Mononuclear cell (primary cell): Measurements from ENCODE around the gene IQCH. TPM values are rescaled to one million over a fixed set of nuclear protein-coding genes. Genes with fewer than 3 reads are reported as not detected.

Source experiments
- H3K27me3 ChIP-seq: 2 replicates; pipeline ENCODE4 v1.6.0; 2011; ENCODE audit warnings: low read length, control low read depth; ENCODE audit not compliant: insufficient read depth
- H3K4me1 ChIP-seq: 2 replicates; pipeline ENCODE4 v1.5.1; 2011; ENCODE audit warnings: mild to moderate bottlenecking, low read length, control low read depth; ENCODE audit not compliant: insufficient read depth
- H3K4me3 ChIP-seq: 2 replicates; pipeline ENCODE4 v1.5.1; 2011; ENCODE audit warnings: mild to moderate bottlenecking, low read length, moderate library complexity
- H3K9me3 ChIP-seq: 2 replicates; pipeline ENCODE4 v1.5.1; 2011; ENCODE audit warnings: low read depth, mild to moderate bottlenecking, control low read depth, low read length
- total RNA-seq: library from RNA; depleted of rRNA; stranded (reverse); fragments of >200 nt; gene quantifications from one replicate; pipeline ENCODE4 v1.2.3, GENCODE V29; 2012

Gene IQCH
- total RNA-seq, 1 donor, result 0.42 TPM

DNA sequence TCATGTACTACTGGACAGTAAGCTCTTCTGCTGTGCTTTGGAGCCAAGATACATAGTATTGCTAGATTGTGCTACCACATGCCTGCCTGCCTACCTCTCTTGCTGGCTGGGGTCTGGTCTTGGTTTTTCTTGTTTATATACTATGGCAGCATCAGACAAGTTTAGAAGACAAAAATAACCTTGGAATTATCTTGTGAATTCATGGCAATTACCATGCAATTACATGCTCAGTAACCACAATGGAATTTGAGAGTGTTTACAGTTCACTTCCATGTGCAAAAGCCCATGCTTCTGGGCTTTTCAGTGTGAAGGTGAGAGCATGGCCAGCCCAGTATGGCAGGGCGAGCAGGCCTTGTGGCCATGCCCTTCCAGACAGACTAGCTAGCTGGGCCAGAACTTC is 218.4 kb downstream of the IQCH start:
- no peaks in the 10 kb centered on the region for H3K27me3 ChIP-seq
- H3K4me3 ChIP-seq, result no peak overlapping the region
- no peaks in the 10 kb centered on the region for H3K9me3 ChIP-seq
- no peaks in the 10 kb centered on the region for H3K4me1 ChIP-seq

DNA sequence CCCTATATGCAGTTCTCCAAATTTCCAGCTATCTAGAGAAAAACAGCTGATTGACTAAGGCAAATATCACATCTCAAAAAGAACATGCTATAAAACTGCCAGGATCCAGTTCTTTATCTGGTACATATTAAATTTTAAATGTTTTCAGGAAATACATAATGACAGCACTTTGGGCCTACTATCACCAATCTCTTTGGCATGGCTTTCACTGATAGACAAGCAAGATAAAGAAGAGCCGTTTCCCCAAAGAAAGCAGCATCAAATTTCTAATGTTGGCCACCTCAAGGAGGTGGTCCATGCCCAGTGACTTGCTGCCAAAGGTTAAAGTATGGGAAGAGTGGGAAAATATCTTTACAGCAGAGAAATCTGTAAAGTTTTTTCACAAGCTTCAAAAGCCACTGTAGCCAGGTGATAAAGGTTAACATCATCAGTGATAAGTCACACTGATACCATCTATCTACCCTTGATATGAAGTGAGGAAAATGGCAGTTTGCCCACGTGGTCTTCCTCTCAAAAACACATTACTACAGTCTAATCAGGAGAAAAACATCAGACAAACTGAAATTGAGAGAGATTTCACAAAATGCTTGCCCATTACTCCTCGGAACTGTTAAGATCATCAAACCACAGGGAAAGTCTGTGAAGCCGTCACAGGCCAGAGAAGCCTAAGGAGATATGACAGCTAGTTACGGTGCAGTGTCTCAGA is 220.0 kb downstream of the IQCH start:
- Histone ChIP-seq H3K27me3 (no peaks in the 10 kb centered on the region), H3K4me3 (no peak overlapping the region), H3K4me1 (no peaks in the 10 kb centered on the region), H3K9me3 (no peaks in the 10 kb centered on the region)

DNA sequence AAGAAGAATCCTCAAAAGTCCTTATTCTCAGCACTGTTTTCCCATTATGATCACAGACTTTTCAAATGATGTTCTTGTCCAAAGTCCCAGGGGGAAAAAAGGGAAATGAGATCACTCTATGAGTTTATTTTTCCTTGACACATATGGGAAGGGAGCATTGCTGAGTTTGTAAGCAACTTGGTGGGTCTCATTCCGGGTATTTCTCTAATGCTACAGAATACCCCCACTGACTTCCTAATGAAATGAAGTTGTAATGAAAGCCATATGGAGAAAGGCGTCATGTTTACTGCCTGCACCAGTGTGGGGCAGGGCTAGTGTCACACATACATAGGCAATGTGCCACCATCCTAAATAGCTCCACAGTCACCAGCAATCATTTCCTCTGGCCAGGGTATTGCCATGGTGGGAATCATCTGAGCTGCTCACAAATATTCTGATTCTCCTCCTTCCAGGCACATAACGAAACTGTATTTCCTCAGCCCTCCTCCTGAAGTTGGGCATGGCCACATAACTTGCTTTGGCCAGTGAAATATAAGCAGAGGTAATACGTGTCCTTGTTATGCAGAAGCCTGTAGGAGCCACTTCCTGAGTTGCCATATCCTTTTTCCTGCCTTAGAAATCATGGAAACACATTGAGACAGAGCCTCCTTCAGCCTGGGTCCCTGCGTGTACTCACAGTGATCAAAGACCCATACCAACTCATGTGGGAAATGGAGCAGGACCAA is 225.4 kb downstream of the IQCH start:
- Histone ChIP-seq H3K4me3 (no peak overlapping the region), H3K9me3 (no peaks in the 10 kb centered on the region), H3K4me1 (no peaks in the 10 kb centered on the region), H3K27me3 (no peaks in the 10 kb centered on the region)

DNA sequence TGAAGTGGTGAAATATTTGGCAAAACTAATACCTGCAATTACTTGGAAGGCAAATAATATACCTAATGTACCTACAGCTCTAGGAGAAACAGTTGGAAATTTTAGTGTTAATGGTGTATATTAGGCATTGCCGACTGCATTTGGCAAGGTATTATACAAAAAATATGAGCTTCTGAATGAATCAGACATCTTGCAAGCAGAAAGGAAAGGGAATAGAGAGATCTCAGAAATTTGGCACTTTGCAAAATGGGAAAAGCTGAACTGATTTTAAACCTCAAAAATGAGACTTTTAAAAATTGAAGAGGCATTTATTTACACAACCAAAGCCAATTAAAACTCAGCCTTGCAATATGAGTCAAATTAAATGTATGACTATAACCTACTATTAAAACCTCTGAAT is 226.2 kb downstream of the IQCH start:
- Histone ChIP-seq H3K4me3 (no peak overlapping the region), H3K9me3 (no peaks in the 10 kb centered on the region), H3K27me3 (no peaks in the 10 kb centered on the region), H3K4me1 (no peaks in the 10 kb centered on the region)

DNA sequence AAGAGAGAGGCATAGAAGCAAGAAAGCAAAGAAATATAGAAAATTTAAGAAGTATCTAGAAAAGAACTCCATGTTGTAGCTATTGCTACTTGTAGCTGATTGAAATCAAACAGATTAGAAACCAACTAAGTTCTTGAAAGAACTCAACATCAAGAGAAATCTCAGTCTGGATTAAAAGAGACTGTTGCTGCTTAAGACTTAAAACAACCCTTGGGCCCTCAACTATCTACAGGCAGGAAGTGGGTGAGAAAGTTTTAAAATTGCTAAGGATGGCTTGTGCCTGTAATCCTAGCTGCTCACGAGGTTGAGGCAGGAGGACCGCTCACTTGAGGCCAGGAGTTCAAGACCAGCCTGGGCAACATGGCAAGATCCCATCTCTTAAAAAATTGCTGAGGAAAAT is 227.1 kb downstream of the IQCH start:
- no peaks in the 10 kb centered on the region for H3K9me3 ChIP-seq
- H3K4me1 ChIP-seq, result no peaks in the 10 kb centered on the region
- H3K27me3 ChIP-seq, result no peaks in the 10 kb centered on the region
- H3K4me3 ChIP-seq, result no peak overlapping the region

DNA sequence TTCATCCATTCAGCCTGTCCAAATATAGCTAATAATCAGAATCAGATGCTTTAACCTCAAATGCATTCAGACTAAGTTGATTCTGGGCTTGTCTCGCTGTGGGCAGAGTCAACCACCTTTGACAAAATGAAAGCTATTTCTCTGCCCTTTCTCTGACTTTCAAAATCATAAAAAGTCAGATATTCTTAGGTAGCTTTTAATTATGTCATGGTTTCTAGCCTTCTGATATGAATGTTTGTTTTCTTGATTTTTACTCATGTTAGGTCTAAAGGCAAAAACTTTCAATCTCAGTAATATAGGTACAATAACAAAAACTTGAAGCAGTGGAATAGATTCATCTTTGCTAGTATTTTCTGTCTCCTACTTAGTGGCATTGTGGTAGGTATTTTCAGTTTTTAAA is 241.0 kb downstream of the IQCH start:
- H3K27me3 ChIP-seq, result no peaks in the 10 kb centered on the region
- no peaks in the 10 kb centered on the region for H3K4me1 ChIP-seq
- no peaks in the 10 kb centered on the region for H3K9me3 ChIP-seq
- H3K4me3 ChIP-seq, result no peak overlapping the region

DNA sequence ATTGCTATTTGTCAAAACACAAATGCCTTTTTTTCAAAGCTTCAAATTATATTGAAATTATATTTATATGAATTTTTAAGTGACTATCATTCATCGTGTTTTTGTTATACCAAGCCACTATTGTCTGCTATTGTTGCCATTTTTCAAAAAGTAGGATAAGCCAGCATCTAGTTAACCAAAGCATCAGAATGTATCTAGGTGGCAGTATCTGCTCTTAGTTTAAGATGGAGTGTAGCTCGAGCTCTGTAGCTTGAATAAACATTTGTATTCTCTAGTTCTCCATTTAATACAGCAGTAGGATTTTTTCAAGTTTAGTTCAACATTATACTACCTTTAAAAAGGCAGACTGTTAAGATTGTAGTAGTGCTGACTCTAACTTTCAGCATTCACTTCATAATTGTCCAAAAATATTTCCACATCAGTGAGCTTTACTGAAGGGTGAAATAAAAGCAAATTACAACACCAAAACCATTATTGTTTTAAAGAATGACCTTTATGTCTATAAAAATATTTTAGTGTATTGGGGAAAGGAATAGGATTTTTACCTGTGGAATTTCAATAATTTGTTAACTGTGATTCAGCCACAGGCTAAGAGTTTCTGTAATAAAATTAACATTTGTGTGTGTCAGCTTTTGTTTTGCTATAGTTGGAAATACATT is 246.7 kb downstream of the IQCH start:
- H3K4me1 ChIP-seq, result peaks cover 10% of the 10 kb centered on the region
- H3K27me3 ChIP-seq, result no peaks in the 10 kb centered on the region
- no peaks in the 10 kb centered on the region for H3K9me3 ChIP-seq
- no peak overlapping the region for H3K4me3 ChIP-seq

DNA sequence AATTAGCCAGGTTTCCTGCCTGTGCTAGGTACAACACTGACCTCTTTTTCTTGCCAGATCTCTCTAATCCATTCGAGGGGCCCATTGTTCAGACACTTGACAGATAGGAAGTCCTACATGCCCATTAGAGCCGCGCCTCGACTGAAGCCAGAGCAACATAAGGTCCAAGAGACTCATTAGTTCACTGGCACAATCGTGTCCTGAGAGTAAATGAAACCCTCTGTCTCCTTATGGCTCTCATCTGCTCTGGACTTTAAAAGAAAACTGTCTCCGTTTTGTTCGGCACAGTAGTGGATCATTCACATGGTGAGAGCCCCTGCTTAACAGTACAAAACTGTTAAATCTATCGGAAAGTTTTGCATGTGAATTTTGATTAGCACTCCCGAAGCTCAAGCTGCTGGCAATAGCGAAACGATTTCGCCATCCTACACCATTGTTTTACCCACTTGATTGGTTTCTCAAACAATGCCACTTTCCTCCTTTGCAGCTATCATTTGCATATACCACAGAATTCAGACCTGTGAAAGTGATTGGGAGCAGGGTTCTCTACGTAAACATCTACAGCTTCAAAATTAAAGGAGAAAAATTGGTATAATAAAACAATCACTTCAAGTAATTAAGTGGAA is 247.4 kb downstream of the IQCH start:
- peaks cover 16% of the 10 kb centered on the region for H3K4me1 ChIP-seq
- H3K4me3 ChIP-seq, result no peak overlapping the region
- H3K9me3 ChIP-seq, result no peaks in the 10 kb centered on the region
- H3K27me3 ChIP-seq, result no peaks in the 10 kb centered on the region

DNA sequence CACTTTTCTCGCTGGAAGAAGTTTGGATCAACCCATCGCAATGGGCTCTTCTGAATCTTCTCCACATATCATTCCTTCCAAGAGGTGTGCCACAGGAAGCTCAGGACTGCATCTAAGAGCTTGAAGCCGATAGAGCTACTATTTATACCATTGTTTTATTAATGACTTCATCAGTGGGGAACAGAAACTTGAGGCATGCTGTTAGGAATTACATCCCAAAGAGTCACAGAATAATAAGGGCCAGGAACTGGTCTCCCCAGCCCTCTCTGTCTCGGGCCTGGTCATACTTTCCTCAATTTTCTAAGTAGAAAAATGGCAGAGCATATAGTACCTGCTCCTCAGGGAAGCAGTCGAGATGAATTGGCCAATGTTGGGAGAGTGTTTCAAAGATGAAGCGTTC is 249.5 kb downstream of the IQCH start:
- H3K9me3 ChIP-seq, result no peaks in the 10 kb centered on the region
- H3K4me3 ChIP-seq, result no peak overlapping the region
- peaks cover 25% of the 10 kb centered on the region for H3K4me1 ChIP-seq
- H3K27me3 ChIP-seq, result no peaks in the 10 kb centered on the region

DNA sequence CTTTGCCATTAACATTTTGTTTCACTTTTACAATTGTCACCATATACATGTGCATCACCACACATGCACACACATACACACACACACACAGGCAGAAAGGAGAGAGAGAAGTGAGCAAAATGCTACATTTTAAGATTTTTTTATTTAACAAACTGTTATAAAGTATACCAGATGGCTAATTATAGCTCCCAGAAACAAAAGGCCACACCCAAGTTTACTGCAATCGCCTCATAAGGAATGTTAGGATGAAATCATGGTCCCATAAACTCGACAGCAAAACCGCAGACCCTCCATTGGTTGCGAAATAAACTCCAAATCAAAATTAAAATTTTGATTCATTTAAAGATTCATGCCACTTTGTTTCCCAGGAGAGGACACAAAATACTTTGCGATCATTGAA is 250.2 kb downstream of the IQCH start:
- Histone ChIP-seq H3K27me3 (no peaks in the 10 kb centered on the region), H3K4me1 (peaks cover 25% of the 10 kb centered on the region), H3K4me3 (no peak overlapping the region), H3K9me3 (no peaks in the 10 kb centered on the region)

DNA sequence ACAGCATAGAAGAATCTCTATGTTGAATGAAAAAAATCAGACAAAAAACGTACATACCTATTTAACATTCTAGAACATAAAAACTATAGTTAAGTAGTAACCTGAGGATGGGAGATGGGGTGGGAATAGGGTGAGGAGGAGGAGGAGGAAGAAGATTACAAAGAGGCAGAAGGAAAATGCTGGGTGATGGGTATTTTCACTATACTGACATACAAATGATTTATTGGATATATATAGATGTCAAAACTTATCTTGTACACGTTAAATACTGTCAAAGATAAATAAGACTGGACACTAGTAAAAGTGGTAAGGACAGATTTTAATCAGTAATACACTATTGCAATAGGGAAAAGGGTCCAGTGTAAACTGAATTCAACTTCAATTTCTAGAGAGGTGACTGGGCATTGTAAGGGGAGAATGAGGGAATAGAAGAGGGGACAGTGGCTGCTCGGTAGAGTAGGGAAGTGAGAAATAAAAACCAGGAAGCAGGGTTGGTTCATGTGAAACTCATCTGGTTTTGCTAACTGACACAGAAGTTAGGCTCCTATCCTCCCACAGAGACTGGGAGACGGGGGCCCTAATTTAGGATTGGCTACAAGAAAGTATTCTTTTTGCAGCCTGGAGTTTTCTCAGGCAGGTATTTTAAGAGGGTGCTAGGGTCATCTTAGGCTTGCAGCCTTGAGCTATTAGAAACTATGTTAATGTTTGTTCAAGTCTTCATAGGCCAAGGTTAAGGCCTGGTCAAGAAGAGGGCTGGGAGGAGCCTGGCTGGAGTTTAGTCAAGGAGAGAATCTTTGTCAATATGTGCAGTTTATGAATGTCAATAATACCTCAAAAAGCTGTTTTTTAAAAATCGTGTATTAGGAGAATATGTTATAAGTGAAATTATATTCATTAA is 251.3 kb downstream of the IQCH start:
- no peaks in the 10 kb centered on the region for H3K27me3 ChIP-seq
- no peaks in the 10 kb centered on the region for H3K9me3 ChIP-seq
- H3K4me1 ChIP-seq, result peaks cover 25% of the 10 kb centered on the region
- H3K4me3 ChIP-seq, result no peak overlapping the region

DNA sequence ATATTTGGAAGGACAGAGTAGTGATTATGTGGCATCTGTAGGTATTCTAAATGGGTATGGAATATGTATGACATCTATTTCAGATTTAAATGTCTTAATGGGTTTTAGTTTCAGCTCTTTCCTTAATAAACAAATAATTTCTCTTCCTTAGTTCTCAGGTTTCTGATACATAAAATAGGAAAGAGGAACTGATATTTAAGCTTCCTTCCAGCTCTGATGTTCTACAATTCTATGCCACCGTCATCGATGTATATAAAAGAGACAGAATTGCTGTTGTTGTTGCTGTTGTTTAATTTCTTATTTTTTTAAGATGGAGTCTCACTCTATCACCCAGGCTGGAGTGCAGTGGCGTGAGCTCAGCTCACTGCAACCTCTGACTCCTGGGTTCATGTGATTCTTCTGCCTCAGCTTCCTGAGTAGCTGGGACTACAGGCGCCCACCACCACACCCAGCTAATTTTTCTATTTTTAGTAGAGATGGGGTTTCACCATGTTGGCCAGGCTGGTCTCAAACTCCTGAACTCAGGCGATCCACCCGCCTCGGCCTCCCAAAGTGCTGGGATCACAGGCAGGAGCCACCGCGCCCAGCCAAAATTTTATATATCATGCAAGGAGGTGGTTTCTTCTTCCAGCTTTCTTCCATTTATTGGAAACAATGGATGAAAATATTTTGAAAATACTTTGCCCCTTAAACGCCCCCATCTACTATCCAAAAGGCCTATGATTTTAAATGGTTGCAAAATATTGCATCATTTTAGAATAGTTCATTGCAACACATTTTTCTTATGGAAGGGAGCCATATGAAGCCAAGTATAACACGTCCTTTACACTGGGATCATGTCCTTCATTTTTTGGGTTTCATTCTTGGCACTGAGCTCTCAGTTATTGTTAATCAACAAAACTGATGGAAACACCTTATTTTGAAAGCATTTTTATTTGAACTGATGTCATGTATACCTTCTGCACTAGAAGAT is 252.5 kb downstream of the IQCH start:
- Histone ChIP-seq H3K4me3 (no peak overlapping the region), H3K9me3 (no peaks in the 10 kb centered on the region), H3K4me1 (peaks cover 25% of the 10 kb centered on the region)

DNA sequence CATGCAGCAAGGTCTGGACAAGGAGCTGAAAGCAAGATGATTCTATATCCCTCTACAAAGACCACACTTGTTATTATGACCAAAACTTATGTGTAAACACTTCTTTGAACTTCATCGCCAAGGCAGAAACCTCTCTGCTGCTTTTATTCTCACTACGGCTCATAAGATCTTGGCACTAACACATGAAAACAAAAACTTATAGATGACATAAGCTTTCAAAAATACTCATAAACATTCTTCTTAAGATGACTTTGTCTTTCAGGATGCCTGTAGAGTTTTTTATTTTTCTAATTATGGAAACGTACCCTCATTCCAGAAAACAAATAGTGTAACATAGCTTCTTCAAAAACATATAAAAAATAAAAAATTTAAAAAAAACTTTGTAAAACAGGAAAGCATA is 253.8 kb downstream of the IQCH start:
- Histone ChIP-seq H3K4me1 (peaks cover 25% of the 10 kb centered on the region), H3K9me3 (no peaks in the 10 kb centered on the region), H3K4me3 (no peak overlapping the region), H3K27me3 (no peaks in the 10 kb centered on the region)

More for the DNA sequence above, 252.5 kb downstream of the IQCH start:
- H3K27me3 ChIP-seq, result no peaks in the 10 kb centered on the region
